IMR-90 (cell line): ENCODE data around the gene GPR15. TPM values are rescaled to one million over a fixed set of nuclear protein-coding genes. Genes with fewer than 3 reads are reported as not detected.

Experiments
- ATAC-seq: fragments of 200-7000 bp; cut with Tn5 transposase; 2 replicates; pipeline ENCODE4 v1.9.1; 2020; ENCODE audit warnings: low read depth, mild to moderate bottlenecking, moderate library complexity
- BruUV-seq: library from RNA; stranded (reverse); fragments of 400-500 nt; replicated peaks from 2 replicates; lab custom pipeline; 2021; lab: Mats Ljungman, UMichigan
- CTCF ChIA-PET: fragments of 300-600 bp; formaldehyde crosslinking; extraction: SDS; loops from one replicate; lab custom pipeline; 2021; ENCODE audit warnings: antibody characterized with exemption; lab: Yijun Ruan, JAX
- POLR2A ChIA-PET: fragments of 300-600 bp; sonication (Branson Sonifier 250); formaldehyde crosslinking; loops from one replicate; lab custom pipeline; 2022; ENCODE audit warnings: antibody characterized with exemption; ENCODE audit not compliant: unreplicated experiment; lab: Charles Lee
- DNase-seq: peaks from one replicate; pipeline ENCODE4 v3.0.0; 2013
- H2AFZ ChIP-seq: replicated peaks from 2 replicates; pipeline ENCODE3; 2013; ENCODE audit warnings: low read length, mild to moderate bottlenecking; ENCODE audit not compliant: poor library complexity
- H2AK5ac ChIP-seq: 2 replicates; pipeline ENCODE4 v1.6.1; 2013; ENCODE audit warnings: low read depth, low read length, inconsistent platforms
- H2AK9ac ChIP-seq: replicated peaks from 2 replicates; pipeline ENCODE3; 2013; ENCODE audit warnings: mild to moderate bottlenecking, low read depth, low read length, moderate library complexity; ENCODE audit not compliant: poor library complexity
- H2BK120ac ChIP-seq: 2 replicates; pipeline ENCODE4 v1.6.1; 2013; ENCODE audit warnings: low read depth, low read length, inconsistent platforms
- H2BK15ac ChIP-seq: 3 replicates; pipeline ENCODE4 v1.6.1; 2013; ENCODE audit warnings: low read depth, low read length, inconsistent platforms
- H2BK20ac ChIP-seq: 2 replicates; pipeline ENCODE4 v1.6.1; 2013; ENCODE audit warnings: low read depth, mild to moderate bottlenecking, inconsistent platforms, low read length, moderate library complexity
- H2BK5ac ChIP-seq: 2 replicates; pipeline ENCODE4 v1.6.1; 2013; ENCODE audit warnings: mild to moderate bottlenecking, low read depth, low read length, inconsistent platforms; ENCODE audit not compliant: poor library complexity, severe bottlenecking
- H3K14ac ChIP-seq: replicated peaks from 2 replicates; pipeline ENCODE4 v1.6.1; 2013; ENCODE audit warnings: low read depth, low read length, inconsistent platforms
- H3K18ac ChIP-seq: 2 replicates; pipeline ENCODE4 v1.6.1; 2013; ENCODE audit warnings: low read depth, low read length, control low read depth
- H3K23ac ChIP-seq: 2 replicates; pipeline ENCODE4 v1.6.1; 2013; ENCODE audit warnings: low read depth, low read length, inconsistent platforms
- H3K27ac ChIP-seq: 2 replicates; pipeline ENCODE4 v1.5.1; 2013; ENCODE audit warnings: mild to moderate bottlenecking, control low read depth, low read length; ENCODE audit not compliant: insufficient read depth
- H3K27me3 ChIP-seq: 2 replicates; pipeline ENCODE4 v1.6.1; 2013; ENCODE audit warnings: low read length; ENCODE audit not compliant: control insufficient read depth, insufficient read depth
- H3K36me3 ChIP-seq: 2 replicates; pipeline ENCODE4 v1.6.1; 2013; ENCODE audit warnings: low read length, mixed read lengths; ENCODE audit not compliant: control insufficient read depth, insufficient read depth
- H3K4ac ChIP-seq: 2 replicates; pipeline ENCODE4 v1.6.1; 2013; ENCODE audit warnings: low read depth, low read length, inconsistent platforms
- H3K4me1 ChIP-seq: 2 replicates; pipeline ENCODE4 v1.6.1; 2013; ENCODE audit warnings: low read length, mixed read lengths; ENCODE audit not compliant: control insufficient read depth, insufficient read depth
- H3K4me2 ChIP-seq: 2 replicates; pipeline ENCODE4 v1.6.1; 2013; ENCODE audit warnings: low read depth, mild to moderate bottlenecking, control low read depth, low read length, moderate library complexity
- H3K4me3 ChIP-seq: 2 replicates; pipeline ENCODE4 v1.5.1; 2013; ENCODE audit warnings: low read depth, mild to moderate bottlenecking, control low read depth, low read length, moderate library complexity; ENCODE audit not compliant: insufficient read depth
- H3K56ac ChIP-seq: 2 replicates; pipeline ENCODE4 v1.6.1; 2013; ENCODE audit warnings: low read length, inconsistent platforms; ENCODE audit not compliant: insufficient read depth; ENCODE audit errors: extremely low read depth
- H3K79me1 ChIP-seq, 2 experiments: 2 replicates each; pipeline ENCODE4 v1.6.1; 2013; ENCODE audit warnings: low read length in 2 of 2, inconsistent platforms in 1 of 2, low read depth in 1 of 2
- H3K9ac ChIP-seq: 2 replicates; pipeline ENCODE4 v1.6.1; 2013; ENCODE audit warnings: low read depth, low read length, control low read depth
- H3K9me1 ChIP-seq: 2 replicates; pipeline ENCODE4 v1.6.1; 2013; ENCODE audit warnings: low read length, inconsistent platforms; ENCODE audit not compliant: insufficient read depth
- H3K9me3 ChIP-seq: 2 replicates; pipeline ENCODE4 v1.6.1; 2013; ENCODE audit warnings: low read length; ENCODE audit not compliant: control insufficient read depth, insufficient read depth
- H4K20me1 ChIP-seq: 2 replicates; pipeline ENCODE4 v1.6.1; 2013; ENCODE audit warnings: low read length, inconsistent platforms; ENCODE audit not compliant: insufficient read depth
- H4K5ac ChIP-seq: 2 replicates; pipeline ENCODE4 v1.6.1; 2013; ENCODE audit warnings: mild to moderate bottlenecking, low read depth, low read length, control low read depth
- H4K8ac ChIP-seq, 2 experiments: 2 replicates each; pipeline ENCODE4 v1.6.1; 2013; ENCODE audit warnings: low read depth in 2 of 2, low read length in 2 of 2, control low read depth in 1 of 2, inconsistent platforms in 1 of 2
- H4K91ac ChIP-seq: 2 replicates; pipeline ENCODE4 v1.6.1; 2013; ENCODE audit warnings: low read depth, low read length, inconsistent platforms; ENCODE audit not compliant: insufficient read depth
- MAFK ChIP-seq: IDR thresholded peaks from 2 replicates; pipeline ENCODE4 v1.6.1; 2012; ENCODE audit warnings: low read depth, low read length, improper control_type of control experiment
- SMC3 ChIP-seq: fragments of 150-350 bp; IDR thresholded peaks from 2 replicates; pipeline ENCODE4 v1.6.1; 2016; ENCODE audit warnings: low read depth, mild to moderate bottlenecking, antibody characterized with exemption, low read length, moderate library complexity
- WGBS, 2 experiments: methylation state at CpG; one replicate each; pipeline versions ENCODE4 v1.1.5 to v1.1.7; 2013; ENCODE audit warnings: missing lambda C conversion rate in 2 of 2; ENCODE audit not compliant: insufficient read length in 1 of 2; ENCODE audit errors: extremely low coverage in 2 of 2; 5-methylcytosine and 5-hydroxymethylcytosine counted together
- dilution Hi-C: fragments of 300-500 bp; cut with HindIII; formaldehyde crosslinking; loops from one replicate; pipeline ENCODE4 v1.14.3; 2018; ENCODE audit warnings: low sequenced_read_pairs; ENCODE audit not compliant: unreplicated experiment
- in situ Hi-C: fragments of 300-500 bp; cut with MboI; formaldehyde crosslinking; loops from 3 replicates; pipeline ENCODE4 v1.14.3; 2019; ENCODE audit warnings: low sequenced_read_pairs, inconsistent platforms, mixed read lengths
- intact Hi-C: fragments of 100-400 bp; cut with micrococcal nuclease; formaldehyde crosslinking; loops from 2 replicates; pipeline ENCODE4 v1.10.0; 2022
- polyA plus RNA-seq, 3 experiments: library from polyadenylated mRNA; depleted of rRNA; stranded (reverse); fragments of >200 nt; gene quantifications; 2 replicates each; pipeline ENCODE4 v1.2.3, GENCODE V29; 2012; ENCODE audit warnings: low replicate concordance in 1 of 3
- total RNA-seq: library from RNA; depleted of rRNA; stranded (reverse); fragments of >200 nt; gene quantifications from 2 replicates; pipeline ENCODE4 v1.2.3, GENCODE V29; 2012

The GPR15 gene
- total and polyA plus RNA-seq, 2 of the 4 experiments (the other 2 are of a cell fraction) = not detected

DNA sequence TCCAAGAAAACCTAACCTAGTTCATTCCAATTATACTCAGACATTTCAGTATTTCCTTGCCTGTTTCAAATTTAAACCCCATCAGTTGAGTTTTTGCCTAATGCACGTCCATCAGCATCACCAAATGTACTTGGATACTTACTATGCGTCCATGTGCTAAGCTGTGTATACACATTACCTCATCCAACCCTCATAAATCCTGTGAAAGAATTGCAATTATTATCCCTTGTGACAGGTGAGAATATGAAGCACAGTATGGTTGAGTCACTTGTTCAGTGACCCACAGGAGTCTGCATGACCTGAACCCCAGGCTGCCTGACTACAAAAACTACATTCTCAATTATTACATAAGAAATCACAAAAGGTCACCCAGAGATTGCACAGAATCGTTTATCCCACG lies 31.8 kb upstream of the GPR15 start:
- H3K9me3 ChIP-seq = no peaks in the 10 kb centered on the region
- H3K14ac ChIP-seq = no peak overlapping the region
- no peak overlapping the region for H2AFZ ChIP-seq
- no peak overlapping the region for H4K5ac ChIP-seq
- H2BK5ac ChIP-seq = no peak overlapping the region
- no peaks in the 10 kb centered on the region for H3K36me3 ChIP-seq
- H4K20me1 ChIP-seq = no peaks in the 10 kb centered on the region
- dilution Hi-C loops = no loop called here
- H3K9me1 ChIP-seq = no peaks in the 10 kb centered on the region
- WGBS, 2 experiments = 50% methylated on average over 1 of the region's 4 CpGs; no CpG with 5 or more reads in 1 of the 2 experiments
- H2BK20ac ChIP-seq = no peak overlapping the region
- ATAC-seq (no peak), DNase-seq (no peak)
- H3K4me1 ChIP-seq = no peaks in the 10 kb centered on the region
- no peak overlapping the region for H3K18ac ChIP-seq
- no peak overlapping the region for H2AK5ac ChIP-seq
- ChIA-PET CTCF (no interaction called here), POLR2A (no interaction called here)
- no peaks in the 10 kb centered on the region for H3K27me3 ChIP-seq
- no peak overlapping the region for H2BK120ac ChIP-seq
- H3K56ac ChIP-seq = no peak overlapping the region
- H3K9ac ChIP-seq = no peak overlapping the region
- no peak overlapping the region for H3K4me3 ChIP-seq
- H3K4me2 ChIP-seq = no peak overlapping the region
- H3K4ac ChIP-seq = no peak overlapping the region
- H2AK9ac ChIP-seq = no peak overlapping the region
- H2BK15ac ChIP-seq = no peak overlapping the region
- TF ChIP-seq SMC3 = no peak
- TF ChIP-seq MAFK = no peak
- BruUV-seq = no TSS peak
- H3K27ac ChIP-seq = no peak overlapping the region
- H3K79me1 ChIP-seq = no peaks in the 10 kb centered on the region
- no peak overlapping the region for H3K23ac ChIP-seq
- in situ Hi-C loops = no loop called here
- intact Hi-C loops = no loop called here
- H4K8ac ChIP-seq = no peak overlapping the region
- H4K91ac ChIP-seq = no peak overlapping the region
